ENCODE data around the gene RECQL. TPM values are rescaled to one million over a fixed set of nuclear protein-coding genes. Genes with fewer than 3 reads are reported as not detected.

The RECQL gene
- total and polyA plus RNA-seq, 9 of the 15 experiments (the other 6 are each of a cell fraction or from before 2014, with no cell fraction given): 22.2 to 44.7 (median 28.5) TPM

GRCh38 chr12:21471294-21471693, 30.1 kb downstream of the RECQL start:
- Histone ChIP-seq H3K4me1 (replicated peaks in 1 of 2; ENCODE audit: control insufficient read depth in 2 of 2, insufficient read depth in 2 of 2, low read length in 2 of 2) (no peaks in the 10 kb centered on the region), H4K20me1 (replicated peaks; ENCODE audit: control insufficient read depth, insufficient read depth, low read length) (no peaks in the 10 kb centered on the region), H3K9me3 (replicated peaks; ENCODE audit: control insufficient read depth, insufficient read depth, low read depth, low read length) (no peaks in the 10 kb centered on the region), H3K79me2 (ENCODE audit: control insufficient read depth, insufficient read depth, low read length) (no peaks in the 10 kb centered on the region), H3K27ac (ENCODE audit: extremely low read depth, low read depth, low read length) (no peak overlapping the region), H3K36me3 (ENCODE audit: control insufficient read depth, insufficient read depth, low read length) (peaks cover 31% of the 10 kb centered on the region; the same call in 2 of the 3 replicates), H3K4me3 (no peak overlapping the region), H2AFZ (ENCODE audit: low read depth, low read length) (no peak overlapping the region), H3K27me3 (ENCODE audit: control insufficient read depth in 2 of 2, insufficient read depth in 2 of 2, low read length in 2 of 2) (no peaks in the 10 kb centered on the region), H3K9me1 (ENCODE audit: control insufficient read depth, insufficient read depth, low read length) (no peaks in the 10 kb centered on the region), H3K4me2 (ENCODE audit: insufficient read depth, low read length) (no peak overlapping the region), H3K9ac (ENCODE audit: insufficient read depth in 1 of 2, low read depth in 2 of 2, low read length in 2 of 2) (no peak overlapping the region)
- FAIRE-seq (no peak), DNase-seq (ENCODE audit: extremely low read depth in 1 of 4, low spot score in 3 of 4) (no peak), ATAC-seq (no peak)
- ChIA-PET POLR2A (no interaction called here), CTCF (ENCODE audit: low intra/inter-chr PET ratio) (no interaction called here)
- 52% methylated on average over 2 of the region's 2 CpGs for WGBS (ENCODE audit: insufficient coverage, low coverage, missing lambda C conversion rate)
- intact Hi-C loops (cut with micrococcal nuclease) (no loop called here), in situ Hi-C loops (cut with MboI) (no loop called here)
- TF ChIP-seq PPARD (CRISPR knock-in tag; IDR thresholded peaks at IDR 0.05) (no peak), NR3C1 (CRISPR knock-in tag; IDR thresholded peaks at IDR 0.05) (no peak), ZNF707 (CRISPR knock-in tag; conservative IDR thresholded peaks at IDR 0.05) (no peak), GATA2 (CRISPR knock-in tag; IDR thresholded peaks at IDR 0.05) (no peak), HINFP (tag; conservative IDR thresholded peaks at IDR 0.05; ENCODE audit: low read depth) (no peak), ZFP91 (CRISPR knock-in tag; IDR thresholded peaks at IDR 0.05) (no peak), SAFB (IDR thresholded peaks at IDR 0.05; ENCODE audit: borderline replicate concordance, low read depth, low read length) (no peak), GTF2A2 (tag; IDR thresholded peaks at IDR 0.05) (no peak), ZC3H8 (IDR thresholded peaks at IDR 0.05) (no peak), CREBBP (IDR thresholded peaks at IDR 0.05; ENCODE audit: low read depth, low read length) (no peak), ZNF717 (CRISPR knock-in tag; IDR thresholded peaks at IDR 0.05) (no peak), FUS (optimal IDR thresholded peaks at IDR 0.05; ENCODE audit: low read depth, low read length) (no peak), EZH2 (IDR thresholded peaks at IDR 0.05; ENCODE audit: borderline replicate concordance, low read depth, low read length) (no peak), ZBTB49 (CRISPR knock-in tag; IDR thresholded peaks at IDR 0.05; ENCODE audit: borderline replicate concordance) (no peak), ESRRA (IDR thresholded peaks at IDR 0.05; ENCODE audit: borderline replicate concordance, low read depth) (no peak), JUNB (CRISPR knock-in tag; conservative IDR thresholded peaks at IDR 0.05) (no peak), ZNF512 (tag; IDR thresholded peaks at IDR 0.05) (no peak), ZNF133 (CRISPR knock-in tag; IDR thresholded peaks at IDR 0.05) (no peak)
- BruUV-seq (replicated peaks): no TSS peak
